ENCODE data around the gene NGB.

DNA sequence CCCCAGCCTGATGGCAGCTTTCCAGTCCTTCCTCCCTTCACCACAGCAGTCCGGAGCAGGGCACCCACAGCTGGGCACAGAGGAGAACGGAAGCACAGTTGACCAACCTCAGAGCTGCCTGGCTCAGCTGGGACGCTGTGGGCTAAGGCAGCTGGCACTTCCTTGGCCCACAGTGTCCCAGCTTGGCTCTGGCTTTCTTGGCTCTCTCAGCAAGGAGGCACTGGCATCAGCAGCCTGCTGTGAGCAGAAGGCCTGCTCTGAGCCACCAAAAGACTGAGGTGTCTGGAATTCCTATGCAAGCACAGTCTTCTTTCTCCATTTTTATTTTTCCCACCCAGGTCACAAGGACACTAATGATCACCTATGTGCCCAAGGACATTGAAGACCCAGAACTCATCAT, 32.6 kb downstream of the NGB start:
- TF ChIP-seq SP1 (IDR thresholded peaks at IDR 0.05; ENCODE audit: low read depth) (no peak), CEBPB (IDR thresholded peaks at IDR 0.05; ENCODE audit: low read depth) (no peak)
- TF ChIP-seq, protein P1, sequence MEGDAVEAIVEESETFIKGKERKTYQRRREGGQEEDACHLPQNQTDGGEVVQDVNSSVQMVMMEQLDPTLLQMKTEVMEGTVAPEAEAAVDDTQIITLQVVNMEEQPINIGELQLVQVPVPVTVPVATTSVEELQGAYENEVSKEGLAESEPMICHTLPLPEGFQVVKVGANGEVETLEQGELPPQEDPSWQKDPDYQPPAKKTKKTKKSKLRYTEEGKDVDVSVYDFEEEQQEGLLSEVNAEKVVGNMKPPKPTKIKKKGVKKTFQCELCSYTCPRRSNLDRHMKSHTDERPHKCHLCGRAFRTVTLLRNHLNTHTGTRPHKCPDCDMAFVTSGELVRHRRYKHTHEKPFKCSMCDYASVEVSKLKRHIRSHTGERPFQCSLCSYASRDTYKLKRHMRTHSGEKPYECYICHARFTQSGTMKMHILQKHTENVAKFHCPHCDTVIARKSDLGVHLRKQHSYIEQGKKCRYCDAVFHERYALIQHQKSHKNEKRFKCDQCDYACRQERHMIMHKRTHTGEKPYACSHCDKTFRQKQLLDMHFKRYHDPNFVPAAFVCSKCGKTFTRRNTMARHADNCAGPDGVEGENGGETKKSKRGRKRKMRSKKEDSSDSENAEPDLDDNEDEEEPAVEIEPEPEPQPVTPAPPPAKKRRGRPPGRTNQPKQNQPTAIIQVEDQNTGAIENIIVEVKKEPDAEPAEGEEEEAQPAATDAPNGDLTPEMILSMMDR (IDR thresholded peaks at IDR 0.05 in 2 of 3, conservative IDR thresholded peaks at IDR 0.05 in 1 of 3; ENCODE audit: borderline replicate concordance in 1 of 3, insufficient read depth in 1 of 3, low read depth in 2 of 3, low read length in 2 of 3), result no peak

Measured in HCT116 (cell line).